Stimulated activated CD4-positive, alpha-beta T cell treated with anti-CD3 and anti-CD28 coated beads, Interleukin-12 subunit alpha, Interleukin-12 subunit beta, amount 100 ng/mL, for 4 hours (primary cell): Measurements from ENCODE around the gene FBXO30.

Experiments
- DNase-seq: peaks from one replicate; pipeline ENCODE4 v3.0.0-alpha.2; 2020

The FBXO30 gene

DNA sequence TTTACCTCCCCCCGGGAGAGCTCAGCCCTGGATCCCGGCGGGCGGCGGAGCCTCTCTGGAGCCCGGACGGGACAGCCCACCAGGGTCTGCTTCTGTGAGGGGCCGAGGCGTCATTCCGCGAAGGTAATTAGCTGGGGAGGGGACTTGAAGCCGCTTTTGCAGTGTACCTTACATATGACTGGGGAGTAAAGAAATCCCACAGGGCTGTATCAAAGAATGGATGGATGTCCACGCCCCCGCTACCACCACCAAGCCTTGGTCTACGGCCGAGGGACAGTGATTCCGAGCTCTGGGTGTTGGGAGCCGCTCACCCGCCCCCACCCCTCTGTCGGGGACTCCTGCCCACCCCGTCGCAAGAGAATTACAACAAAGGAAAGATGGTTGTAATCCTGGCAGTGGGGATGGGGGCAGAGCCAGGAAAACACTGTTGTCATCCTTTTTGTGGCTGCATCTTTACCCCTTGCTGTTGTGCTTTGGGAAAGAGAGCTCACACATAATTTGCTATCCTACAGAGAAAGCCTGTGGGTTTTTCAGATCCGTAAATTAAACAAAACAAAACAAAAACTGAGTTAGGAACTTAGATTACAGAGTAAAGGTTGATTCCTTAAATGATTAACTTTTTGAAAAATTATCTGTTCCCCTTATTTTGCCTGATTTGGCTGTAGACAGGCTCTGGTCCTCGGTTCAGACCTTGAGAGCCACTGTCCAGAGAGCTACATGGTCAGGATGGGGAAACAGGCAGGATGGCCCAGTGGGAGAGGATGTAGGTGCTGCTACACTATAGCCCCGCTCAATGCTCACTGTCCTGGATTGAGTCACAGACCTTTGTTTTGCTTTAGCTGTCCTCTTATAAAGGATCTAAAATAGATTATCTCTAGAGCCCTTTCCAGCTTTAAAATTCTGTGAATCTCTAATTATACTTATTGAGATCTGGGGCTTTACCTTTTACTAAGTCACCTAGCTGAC lies 997 bp upstream of the FBXO30 start:
- DNase-seq: no peak

DNA sequence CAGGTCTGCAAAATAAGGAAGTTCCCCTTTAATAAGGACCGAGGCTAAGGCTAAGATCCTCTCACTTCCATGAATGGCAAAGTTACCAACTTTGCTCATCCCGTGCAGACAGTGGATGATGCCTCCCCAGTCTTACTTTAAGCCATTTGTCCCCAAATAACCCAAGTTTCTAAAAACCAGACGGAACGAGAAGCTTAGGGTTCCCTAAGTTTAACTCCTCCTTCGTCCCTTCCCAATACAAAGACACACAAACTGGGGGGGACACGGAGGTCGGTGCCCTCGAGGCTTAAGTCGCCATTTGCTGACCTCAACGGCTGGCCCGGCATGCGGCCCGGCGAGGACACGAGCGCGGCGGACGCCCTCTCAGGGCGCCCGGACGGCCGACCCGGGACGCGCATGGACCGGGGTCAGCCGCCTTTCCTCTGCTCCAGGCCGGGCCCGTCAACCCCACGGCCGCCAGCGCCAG lies 527 bp downstream of the FBXO30 start:
- no peak for DNase-seq

DNA sequence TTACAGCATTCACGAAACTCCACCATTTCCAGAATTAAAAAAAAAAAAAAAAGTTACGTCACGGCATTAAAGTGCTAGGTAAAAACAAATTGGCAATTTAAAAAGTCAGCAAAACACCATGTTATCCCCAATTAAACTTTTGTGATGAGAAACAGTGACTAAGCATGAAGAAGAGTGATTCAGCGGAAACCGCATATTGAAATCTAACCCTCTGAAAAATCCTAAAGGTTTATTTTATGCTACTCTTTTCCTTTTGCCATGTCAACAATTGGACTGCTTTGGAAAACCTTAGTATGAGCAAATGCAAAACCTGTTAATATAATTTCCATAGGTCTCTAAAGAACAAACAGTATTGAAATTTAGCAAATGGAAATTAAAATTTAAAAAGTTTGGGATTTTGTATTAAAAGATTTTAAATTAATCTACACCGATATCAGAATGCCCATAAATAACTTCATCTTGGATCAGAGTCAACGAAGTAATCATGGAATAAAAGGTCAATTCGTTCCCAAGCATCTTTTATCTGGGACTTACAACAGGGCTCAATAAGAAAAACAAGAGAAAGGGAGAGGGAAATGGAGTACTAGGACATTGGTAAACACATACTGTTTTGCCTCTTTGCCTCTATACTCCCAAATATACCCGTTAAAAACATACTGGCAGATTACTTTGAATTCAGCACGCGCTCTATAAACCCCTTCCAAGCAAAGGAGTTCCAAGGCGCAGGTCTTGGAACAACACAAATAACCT lies 1.1 kb downstream of the FBXO30 start:
- no peak for DNase-seq

- DNase-seq: no peak
Observed at GRCh38 chr6:145811741-145812140, 2.9 kb downstream of the FBXO30 start.

DNA sequence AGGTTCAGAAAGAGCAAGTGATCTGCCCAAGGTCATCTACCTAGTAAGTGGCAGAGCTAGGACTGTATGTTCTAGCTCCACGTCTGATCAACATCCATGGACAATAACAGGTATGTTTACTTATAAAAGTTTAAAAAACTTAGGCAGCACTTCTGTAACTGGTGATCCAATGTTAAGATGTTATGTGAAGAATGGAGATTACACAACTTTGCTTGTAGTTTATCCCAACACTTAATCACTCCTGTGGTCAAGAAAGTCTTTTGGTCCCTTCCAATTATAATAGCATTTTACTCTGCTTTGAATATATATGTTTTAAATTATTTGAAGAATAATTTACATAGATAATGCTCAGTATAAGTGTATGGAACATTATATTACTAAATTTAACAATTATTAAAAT lies 4.8 kb downstream of the FBXO30 start:
- no peak for DNase-seq

GRCh38 chr6:145809211-145809610 lies 5.4 kb downstream of the FBXO30 start:
- DNase-seq: no peak

- no peak for DNase-seq
Observed at GRCh38 chr6:145808239-145808638, 6.4 kb downstream of the FBXO30 start.

- DNase-seq: no peak
Observed at GRCh38 chr6:145802141-145802540, 12.5 kb downstream of the FBXO30 start.

- DNase-seq: no peak
Observed at GRCh38 chr6:145801021-145801420, 13.6 kb downstream of the FBXO30 start.

DNA sequence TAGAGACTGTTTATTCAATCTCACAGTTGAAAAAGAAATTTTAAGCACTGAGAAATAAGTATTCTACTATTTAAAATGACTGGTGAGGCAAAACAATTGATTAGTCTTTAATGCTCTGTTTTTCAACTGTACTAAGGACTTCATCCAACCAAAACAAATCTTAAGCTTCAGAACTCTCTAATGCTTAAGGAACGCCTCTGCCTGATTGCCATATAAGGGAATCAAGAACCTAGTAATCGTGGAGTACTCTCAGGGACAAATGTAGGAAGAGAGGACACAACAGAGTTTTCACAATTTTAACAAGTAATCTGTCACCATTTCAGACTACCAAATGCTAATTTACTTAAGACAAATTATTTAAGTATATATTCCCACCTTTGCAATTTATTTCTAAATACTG lies 16.1 kb downstream of the FBXO30 start:
- no peak for DNase-seq

DNA sequence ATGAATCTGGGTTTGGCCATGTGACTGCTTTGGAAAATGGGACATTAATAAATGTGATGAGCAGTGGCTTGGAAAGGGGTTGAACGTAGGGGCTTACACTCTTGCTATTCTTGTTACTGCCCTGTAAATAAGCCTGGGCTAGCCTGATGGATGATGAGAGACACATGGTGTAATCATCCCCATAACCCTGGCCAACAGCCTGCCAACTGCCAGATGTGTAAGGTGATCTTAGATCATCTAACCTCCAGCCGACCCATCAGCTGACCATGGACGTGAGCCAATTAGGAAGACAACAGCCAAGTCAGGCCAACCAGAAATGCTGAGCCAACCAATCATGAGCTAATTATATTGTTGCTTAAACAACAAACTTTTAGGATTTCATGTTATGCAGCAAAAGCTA lies 25.2 kb downstream of the FBXO30 start:
- no peak for DNase-seq

GRCh38 chr6:145787688-145788087 lies 26.9 kb downstream of the FBXO30 start:
- DNase-seq: no peak

DNA sequence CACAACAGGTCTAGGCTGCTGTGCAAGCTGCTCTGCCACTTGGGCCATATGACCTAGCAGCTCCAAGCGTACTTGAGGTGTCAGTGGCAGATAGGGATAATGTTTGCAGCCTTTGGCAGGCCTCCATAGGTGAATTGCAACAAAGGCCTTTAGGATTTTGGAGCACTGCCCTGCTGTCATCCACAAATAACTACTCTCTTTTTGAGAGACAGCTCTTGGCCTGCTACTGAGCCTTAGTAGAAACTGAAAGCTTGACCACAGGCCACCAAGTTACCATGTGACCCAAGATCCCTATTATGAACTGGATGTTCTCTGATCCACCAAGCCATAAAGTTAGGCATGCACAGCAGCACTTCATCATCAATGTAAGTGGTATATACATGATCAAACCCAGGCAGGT lies 29.9 kb downstream of the FBXO30 start:
- no peak for DNase-seq

- DNase-seq: no peak
Observed at GRCh38 chr6:145783796-145784195, 30.8 kb downstream of the FBXO30 start.

- no peak for DNase-seq
Observed at GRCh38 chr6:145772846-145773245, 41.7 kb downstream of the FBXO30 start.

GRCh38 chr6:145765449-145765848 lies 49.1 kb downstream of the FBXO30 start:
- DNase-seq: no peak

- DNase-seq: no peak
Observed at GRCh38 chr6:145763742-145764141, 50.9 kb downstream of the FBXO30 start.

GRCh38 chr6:145761584-145761983 lies 53.0 kb downstream of the FBXO30 start:
- DNase-seq: no peak

GRCh38 chr6:145758113-145758512 lies 56.5 kb downstream of the FBXO30 start:
- DNase-seq: no peak

DNA sequence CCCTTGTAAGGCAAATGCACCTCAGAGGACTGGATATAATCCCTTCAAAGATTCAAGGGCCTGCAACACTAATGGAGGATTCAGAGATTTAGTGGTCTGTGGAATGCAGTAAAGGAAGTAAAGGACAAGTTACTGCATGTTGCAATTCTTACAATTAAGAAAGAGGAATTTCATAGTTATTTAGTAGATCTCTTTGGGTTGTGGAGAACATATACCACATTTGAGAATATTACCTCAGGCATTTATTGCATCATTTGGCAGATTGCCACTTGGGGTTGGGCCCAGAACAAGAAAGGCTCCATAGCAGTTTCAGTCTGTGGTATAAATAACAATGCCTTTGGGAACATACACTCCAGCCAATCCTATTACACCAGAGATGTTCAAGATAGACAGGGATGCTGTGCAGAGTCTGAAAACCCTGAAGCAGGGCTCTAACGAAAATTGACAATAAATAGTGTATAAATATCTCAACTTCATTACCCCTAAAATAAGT lies 58.4 kb downstream of the FBXO30 start:
- DNase-seq: no peak

- DNase-seq: no peak
Observed at GRCh38 chr6:145755682-145756081, 58.9 kb downstream of the FBXO30 start.

- DNase-seq: no peak
Observed at GRCh38 chr6:145752638-145753037, 62.0 kb downstream of the FBXO30 start.

- no peak for DNase-seq
Observed at GRCh38 chr6:145749632-145750031, 65.0 kb downstream of the FBXO30 start.

DNA sequence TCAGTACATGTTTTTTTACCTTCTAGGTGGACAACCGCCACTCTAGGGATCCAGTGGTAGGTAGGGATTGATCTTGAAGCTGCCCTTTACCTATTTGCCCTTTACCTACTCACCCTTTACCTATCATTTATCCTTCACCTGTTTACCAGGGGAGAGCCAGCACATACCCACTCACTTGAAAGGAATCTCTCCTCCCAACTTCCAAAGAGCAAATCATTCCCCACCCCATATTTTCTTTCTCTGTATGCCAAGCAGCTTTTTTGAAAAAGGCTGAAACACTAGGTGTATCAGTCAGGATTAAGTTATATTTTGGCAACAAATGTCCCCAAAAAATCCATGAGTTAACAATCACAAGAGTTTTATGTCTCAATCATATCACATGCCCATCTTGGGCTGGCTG lies 68.7 kb downstream of the FBXO30 start:
- no peak for DNase-seq
